Epithelial cell of prostate (primary cell): Measurements from ENCODE around the gene PLD1.
"Not testable (repeated sequence)": the region's sequence is repeated elsewhere in the genome, so short reads cannot be mapped to it uniquely, and the experiment has no call there.

Experiments used
- DNase-seq: peaks from one replicate; pipeline ENCODE4 v3.0.0-alpha.2; 2011; ENCODE audit warnings: low read depth, low spot score
- H3K27ac ChIP-seq: fragments of 450-650 bp; 2 replicates; pipeline ENCODE4 v1.5.1; 2017; ENCODE audit warnings: mild to moderate bottlenecking

PLD1 gene

GRCh38 chr3:171646357-171647133, 163.7 kb downstream of the PLD1 start:
- no peak overlapping the region for H3K27ac ChIP-seq
- no peak for DNase-seq

- no peak for DNase-seq
- no peak overlapping the region for H3K27ac ChIP-seq
These were observed 165.6 kb downstream of the PLD1 start for GRCh38 chr3:171644681-171645080.

- no peak for DNase-seq
- no peak overlapping the region for H3K27ac ChIP-seq
These were observed 166.6 kb downstream of the PLD1 start for GRCh38 chr3:171643681-171644080.

GRCh38 chr3:171643033-171643432, 167.2 kb downstream of the PLD1 start:
- DNase-seq: no peak
- no peak overlapping the region for H3K27ac ChIP-seq

GRCh38 chr3:171640520-171641412, 169.5 kb downstream of the PLD1 start:
- H3K27ac ChIP-seq: no peak overlapping the region
- DNase-seq: no peak

- H3K27ac ChIP-seq: no peak overlapping the region
- no peak for DNase-seq
These were observed 173.6 kb downstream of the PLD1 start for GRCh38 chr3:171636666-171637065.

GRCh38 chr3:171632766-171633165, 177.5 kb downstream of the PLD1 start:
- no peak overlapping the region for H3K27ac ChIP-seq
- DNase-seq: no peak

GRCh38 chr3:171626799-171627198, 183.5 kb downstream of the PLD1 start:
- H3K27ac ChIP-seq, DNase-seq: not testable (repeated sequence)

GRCh38 chr3:171622126-171622525, 188.2 kb downstream of the PLD1 start:
- H3K27ac ChIP-seq: no peak overlapping the region
- DNase-seq: no peak

- no peak overlapping the region for H3K27ac ChIP-seq
- no peak for DNase-seq
These were observed 189.4 kb downstream of the PLD1 start for GRCh38 chr3:171620825-171621434.

- no peak overlapping the region for H3K27ac ChIP-seq
- DNase-seq: no peak
These were observed 193.5 kb downstream of the PLD1 start for GRCh38 chr3:171616798-171617197.

- DNase-seq: no peak
- no peak overlapping the region for H3K27ac ChIP-seq
These were observed 194.6 kb downstream of the PLD1 start for GRCh38 chr3:171615686-171616085.

- H3K27ac ChIP-seq: no peak overlapping the region
- DNase-seq: no peak
These were observed 195.0 kb downstream of the PLD1 start for GRCh38 chr3:171615281-171615680.

GRCh38 chr3:171614318-171614921, 195.9 kb downstream of the PLD1 start:
- no peak overlapping the region for H3K27ac ChIP-seq
- no peak for DNase-seq

- H3K27ac ChIP-seq: no peak overlapping the region
- no peak for DNase-seq
These were observed 202.8 kb downstream of the PLD1 start for GRCh38 chr3:171607452-171607851.

GRCh38 chr3:171606151-171606751, 204.0 kb downstream of the PLD1 start:
- H3K27ac ChIP-seq: no peak overlapping the region
- DNase-seq: no peak

- H3K27ac ChIP-seq: no peak overlapping the region
- no peak for DNase-seq
These were observed 205.9 kb downstream of the PLD1 start for GRCh38 chr3:171604370-171604769.

GRCh38 chr3:171602072-171602471, 208.2 kb downstream of the PLD1 start:
- no peak for DNase-seq

GRCh38 chr3:171600030-171600429, 210.3 kb downstream of the PLD1 start:
- no peak for DNase-seq
- no peak overlapping the region for H3K27ac ChIP-seq

More at GRCh38 chr3:171602072-171602471, 208.2 kb downstream of the PLD1 start:
- no peak overlapping the region for H3K27ac ChIP-seq

GRCh38 chr3:171598990-171599389, 211.3 kb downstream of the PLD1 start:
- DNase-seq: no peak
- no peak overlapping the region for H3K27ac ChIP-seq
